22Rv1 (cell line): ENCODE data around the gene ARHGAP26.

Experiments
- CTCF ChIP-seq: fragments of 450-650 bp; IDR thresholded peaks from 2 replicates; pipeline ENCODE4 v1.5.1; 2017; ENCODE audit warnings: mild to moderate bottlenecking
- ZFX ChIP-seq: fragments of 450-650 bp; IDR thresholded peaks from 2 replicates; pipeline ENCODE4 v1.6.1; 2017; ENCODE audit warnings: antibody characterized with exemption, borderline replicate concordance

- TF ChIP-seq CTCF: no peak
- TF ChIP-seq ZFX: no peak
Observed at GRCh38 chr5:142735323-142736246, 34.6 kb upstream of the ARHGAP26 start.
